K562 (cell line): ENCODE data around the gene RUNX1. TPM values are rescaled to one million over a fixed set of nuclear protein-coding genes. Genes with fewer than 3 reads are reported as not detected.

ENCODE experiments used
- ATAC-seq: fragments of 200-7000 bp; cut with Tn5 transposase; 3 replicates; pipeline ENCODE4 v1.9.1; 2020; ENCODE audit warnings: moderate library complexity
- BruUV-seq: library from RNA; stranded (reverse); fragments of 400-500 nt; replicated peaks from 2 replicates; lab custom pipeline; 2021; lab: Mats Ljungman, UMichigan
- CTCF ChIA-PET: fragments of 300-600 bp; formaldehyde crosslinking; extraction: SDS; loops from one replicate; lab custom pipeline; 2021; ENCODE audit warnings: low intra/inter-chr PET ratio; lab: Yijun Ruan, JAX
- POLR2A ChIA-PET: fragments of 300-600, 350-650 bp; sonication (Branson Sonifier 250); formaldehyde crosslinking; extraction: SDS; loops from one replicate; lab custom pipeline; 2021; ENCODE audit warnings: antibody characterized with exemption, inconsistent platforms; lab: Yijun Ruan, JAX
- DNase-seq, 4 experiments: peaks; one replicate each; pipeline versions ENCODE4 v3.0.0 to v3.0.0-alpha.2; 2011 to 2018; ENCODE audit warnings: low spot score in 3 of 4, mixed read lengths in 3 of 4; ENCODE audit errors: extremely low read depth in 1 of 4
- FAIRE-seq: peaks from 2 replicates; lab custom pipeline; 2011; peaks lifted over from hg19 to GRCh38; lab: Jason Lieb, UNC
- H2AFZ ChIP-seq: 2 replicates; pipeline ENCODE4 v1.6.0; 2011; ENCODE audit warnings: low read depth, low read length, control low read depth, inconsistent platforms
- H3K27ac ChIP-seq: fragments of 200-600 bp; 3 replicates; pipeline ENCODE4 v1.8.0; 2011; ENCODE audit warnings: low read depth, mild to moderate bottlenecking, control low read depth, inconsistent platforms, low read length, moderate library complexity, mixed read lengths; ENCODE audit errors: extremely low read depth
- H3K27me3 ChIP-seq, 2 experiments: fragments of 300-600 bp in 1 of 2; 2 replicates in 1 of 2; 3 replicates in 1 of 2; pipeline versions ENCODE4 v1.6.0 to v1.8.0; 2011; ENCODE audit warnings: inconsistent platforms in 2 of 2, low read length in 2 of 2, mild to moderate bottlenecking in 1 of 2, mixed read lengths in 1 of 2, moderate library complexity in 1 of 2; ENCODE audit not compliant: control insufficient read depth in 2 of 2, insufficient read depth in 2 of 2
- H3K36me3 ChIP-seq: fragments of 300-600 bp; 3 replicates; pipeline ENCODE4 v1.8.0; 2011; ENCODE audit warnings: mild to moderate bottlenecking, low read length, inconsistent platforms; ENCODE audit not compliant: control insufficient read depth, insufficient read depth
- H3K4me1 ChIP-seq, 2 experiments: fragments of 200-600 bp in 1 of 2; replicated peaks in 1 of 2; 2 replicates in 1 of 2; 3 replicates in 1 of 2; pipeline versions ENCODE4 v1.5.1 to v1.8.0; 2011; ENCODE audit warnings: inconsistent platforms in 2 of 2, low read length in 2 of 2, mild to moderate bottlenecking in 1 of 2, mixed read lengths in 1 of 2, moderate library complexity in 1 of 2; ENCODE audit not compliant: control insufficient read depth in 2 of 2, insufficient read depth in 2 of 2
- H3K4me2 ChIP-seq: 2 replicates; pipeline ENCODE4 v1.6.1; 2011; ENCODE audit warnings: low read length, control low read depth, inconsistent platforms, mixed read lengths; ENCODE audit not compliant: insufficient read depth
- H3K4me3 ChIP-seq: fragments of 200-600 bp; sonication (generic), shearing (Covaris generic); 2 replicates; pipeline ENCODE4 v1.5.1; 2016; ENCODE audit warnings: control low read depth, inconsistent platforms
- H3K79me2 ChIP-seq: fragments of 200-600 bp; 3 replicates; pipeline ENCODE4 v1.8.0; 2011; ENCODE audit warnings: low read length, inconsistent platforms; ENCODE audit not compliant: control insufficient read depth, insufficient read depth
- H3K9ac ChIP-seq, 2 experiments: 2 replicates each; pipeline versions ENCODE4 v1.6.0 to v1.6.1; 2011; ENCODE audit warnings: low read depth in 2 of 2, low read length in 2 of 2, control low read depth in 1 of 2, inconsistent platforms in 1 of 2, mild to moderate bottlenecking in 1 of 2, mixed read lengths in 1 of 2; ENCODE audit not compliant: insufficient read depth in 1 of 2
- H3K9me1 ChIP-seq: one replicate; pipeline ENCODE4 v1.6.0; 2011; ENCODE audit warnings: inconsistent platforms, mild to moderate bottlenecking, low read length, moderate library complexity; ENCODE audit not compliant: control insufficient read depth, insufficient read depth
- H3K9me3 ChIP-seq: replicated peaks from 2 replicates; pipeline ENCODE4 v1.5.1; 2011; ENCODE audit warnings: low read depth, low read length, inconsistent platforms; ENCODE audit not compliant: control insufficient read depth, insufficient read depth
- H4K20me1 ChIP-seq: replicated peaks from 2 replicates; pipeline ENCODE4 v1.6.1; 2011; ENCODE audit warnings: low read length, inconsistent platforms, mixed read lengths; ENCODE audit not compliant: control insufficient read depth, insufficient read depth
- E2F3 ChIP-seq: fragments of 250-450 bp; sonication (Bioruptor Pico); IDR thresholded peaks from 2 replicates; pipeline ENCODE4 v1.4.0; 2020; ENCODE audit warnings: mild to moderate bottlenecking
- FOXJ2 ChIP-seq: fragments of 200-800 bp; sonication (Bioruptor generic); IDR thresholded peaks from 2 replicates; pipeline ENCODE4 v1.6.1; 2016; ENCODE audit warnings: missing genetic modification characterization, missing compliant biosample characterization
- MTF1 ChIP-seq: fragments of 250-450 bp; sonication (Bioruptor Pico); IDR thresholded peaks from 2 replicates; pipeline ENCODE4 v1.9.0; 2021; ENCODE audit warnings: moderate library complexity, mild to moderate bottlenecking, inconsistent platforms, borderline replicate concordance
- NBN ChIP-seq: fragments of 450-650 bp; IDR thresholded peaks from 2 replicates; pipeline ENCODE4 v1.6.1; 2016; ENCODE audit warnings: low read depth, mild to moderate bottlenecking
- SAFB ChIP-seq: fragments of 200-400 bp; formaldehyde crosslinking; IDR thresholded peaks from 2 replicates; pipeline ENCODE4 v1.6.1; 2017; ENCODE audit warnings: low read depth, low read length, borderline replicate concordance
- SRF ChIP-seq, 2 experiments: fragments of 250-450, 450-650 bp in 1 of 2; sonication (Bioruptor Pico) in 1 of 2; sonication (generic) in 1 of 2; formaldehyde crosslinking; IDR thresholded peaks; 2 replicates each; pipeline versions ENCODE4 v1.5.0 to v1.5.1; 2020 to 2022; ENCODE audit warnings: mild to moderate bottlenecking in 1 of 2, missing genetic modification reagents in 1 of 2
- ZNF3 ChIP-seq: fragments of 250-450 bp; sonication (Bioruptor Pico); IDR thresholded peaks from 2 replicates; pipeline ENCODE4 v1.5.0; 2021; ENCODE audit warnings: mild to moderate bottlenecking, moderate library complexity
- WGBS: fragments of 100-300 bp; shearing (Covaris generic); methylation state at CpG from one replicate; pipeline ENCODE4 v1.1.6; 2016; ENCODE audit warnings: low coverage, mixed read lengths; ENCODE audit not compliant: insufficient coverage; ENCODE audit errors: missing lambda C conversion rate; 5-methylcytosine and 5-hydroxymethylcytosine counted together
- in situ Hi-C: fragments of 300-500 bp; cut with MboI; formaldehyde crosslinking; loops from 4 replicates; pipeline ENCODE4 v1.15.0; 2018; ENCODE audit warnings: inconsistent platforms, mixed read lengths
- intact Hi-C: fragments of 100-400 bp; cut with micrococcal nuclease; formaldehyde crosslinking; loops from 2 replicates; pipeline ENCODE4 v1.14.2; 2022
- polyA plus RNA-seq, 8 experiments: library from polyadenylated mRNA; depleted of rRNA in 4 of 8; stranded (reverse) in 5 of 8; unstranded in 3 of 8; fragments of >200 nt; fragmentation: Nextera tagmentation in 2 of 8; fragmentation: Illumina TruSeq in 1 of 8; extraction: Ambion mirVana in 2 of 8; extraction: Trizol in 1 of 8; gene quantifications; 2 replicates each; pipeline versions ENCODE4 v1.2.1 to v1.2.3, GENCODE V29; 2011 to 2014; ENCODE audit warnings: inconsistent platforms in 1 of 8, missing spikeins in 1 of 8
- total RNA-seq, 7 experiments: library from RNA; depleted of rRNA in 6 of 7; stranded (reverse); fragments of >200 nt in 6 of 7; fragmentation: Illumina TruSeq in 2 of 7; extraction: Trizol in 2 of 7; gene quantifications; 2 replicates each; pipeline versions ENCODE4 v1.2.1 to v1.2.3, GENCODE V29; 2011 to 2021; ENCODE audit warnings: low replicate concordance in 1 of 7

The RUNX1 gene
- total and polyA plus RNA-seq, 9 of the 15 experiments (the other 6 are each of a cell fraction or from before 2014, with no cell fraction given) = 2.2 to 68.6 (median 17.8) TPM

DNA sequence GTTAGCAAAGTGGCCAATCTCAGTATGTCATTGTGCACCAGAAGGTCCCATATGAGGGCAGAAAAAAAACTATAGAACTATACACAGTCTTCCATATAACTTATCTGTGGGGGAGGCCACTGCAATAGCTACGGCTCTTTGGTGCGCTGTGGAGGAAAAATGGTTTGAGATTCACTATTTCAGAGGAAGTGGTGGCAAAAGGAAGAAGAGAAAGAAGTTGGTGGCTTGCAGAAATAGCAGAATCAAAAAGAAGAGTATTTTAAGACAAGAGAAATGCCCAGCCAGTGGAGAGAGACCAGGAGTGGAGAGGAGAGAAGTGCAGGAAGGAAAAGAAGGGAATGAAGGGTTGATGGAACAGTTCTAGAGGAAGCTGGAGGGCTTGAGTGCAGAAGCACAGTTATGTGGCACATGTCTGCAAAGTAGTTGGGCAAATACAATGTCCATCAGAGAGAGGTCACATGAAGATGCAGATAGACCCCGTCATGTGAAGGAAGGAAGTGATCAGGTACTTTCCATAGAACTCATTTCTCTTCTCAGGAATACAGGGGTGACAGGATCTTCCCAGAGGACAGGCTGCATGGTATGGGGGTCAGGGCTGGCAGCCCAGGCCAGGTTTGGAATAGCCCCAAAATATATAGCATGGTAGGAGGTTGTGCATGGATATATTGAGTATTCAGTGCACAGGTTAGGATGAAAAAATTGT is 64.6 kb downstream of the RUNX1 start:
- Histone ChIP-seq H3K4me2 (no peak overlapping the region), H3K79me2 (no peaks in the 10 kb centered on the region), H4K20me1 (no peaks in the 10 kb centered on the region), H2AFZ (no peak overlapping the region), H3K4me3 (no peak overlapping the region), H3K9ac (no peak overlapping the region), H3K27me3 (no peaks in the 10 kb centered on the region), H3K9me3 (no peaks in the 10 kb centered on the region), H3K27ac (no peak overlapping the region), H3K4me1 (peaks cover 14 to 43% of the 10 kb centered on the region in 2 experiments), H3K9me1 (no peaks in the 10 kb centered on the region), H3K36me3 (no peaks in the 10 kb centered on the region)
- ATAC-seq (no peak), FAIRE-seq (no peak), DNase-seq (no peak)
- WGBS = 54% methylated on average over 3 of the region's 3 CpGs
- ChIA-PET CTCF (no interaction called here), POLR2A (interaction anchor here (0.7 to 2.2 kb wide), 6 partner anchors 11 to 223 kb away, joined by 3 to 8 read pairs (median 4); no protein-coding TSS in a partner anchor)
- no TSS peak for BruUV-seq
- in situ Hi-C loops = loop anchor here (10.0 kb wide), 1 partner anchor 860 kb away; no protein-coding TSS in a partner anchor
- no peak for TF ChIP-seq FOXJ2
- TF ChIP-seq MTF1 (CRISPR knock-in tag) = no peak
- no peak for TF ChIP-seq ZNF3 (CRISPR knock-in tag)
- TF ChIP-seq E2F3 (CRISPR knock-in tag) = 0 out of 2 replicates have a peak, but pooled peaks have one; percentile 12
- TF ChIP-seq NBN = no peak
- no peak for TF ChIP-seq SRF (CRISPR knock-in tag; IDR thresholded peaks at IDR 0.05)
- no peak for TF ChIP-seq SAFB
- intact Hi-C loops = no loop called here
